GM12892 (cell line): ENCODE data around the gene FAM50B.
"Not testable (repeated sequence)": the region's sequence is repeated elsewhere in the genome, so short reads cannot be mapped to it uniquely, and the experiment has no call there.

ENCODE experiments used
- POLR2A ChIP-seq: IDR thresholded peaks from 2 replicates; pipeline ENCODE4 v1.6.1; 2011; ENCODE audit warnings: low read depth, low read length, control low read depth
- POLR2AphosphoS5 ChIP-seq: IDR thresholded peaks from 2 replicates; pipeline ENCODE4 v1.6.1; 2011; ENCODE audit warnings: low read depth, low read length, control low read depth
- TAF1 ChIP-seq: IDR thresholded peaks from 2 replicates; pipeline ENCODE4 v1.6.1; 2011; ENCODE audit warnings: low read depth, mild to moderate bottlenecking, control low read depth, low read length, borderline replicate concordance

DNA sequence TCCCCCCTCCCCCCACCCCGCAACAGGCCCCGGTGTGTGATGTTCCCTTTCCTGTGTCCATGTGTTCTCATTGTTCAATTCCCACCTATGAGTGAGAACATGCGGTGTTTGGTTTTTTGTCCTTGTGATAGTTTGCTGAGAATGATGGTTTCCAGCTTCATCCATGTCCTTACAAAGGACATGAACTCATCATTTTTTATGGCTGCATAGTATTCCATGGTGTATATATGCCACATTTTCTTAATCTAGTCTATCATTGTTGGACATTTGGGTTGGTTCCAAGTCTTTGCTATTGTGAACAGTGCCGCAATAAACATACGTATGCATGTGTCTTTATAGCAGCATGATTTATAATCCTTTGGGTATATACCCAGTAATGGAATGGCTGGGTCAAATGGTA lies 14.1 kb downstream of the FAM50B start:
- TF ChIP-seq POLR2A, TAF1, POLR2AphosphoS5: not testable (repeated sequence)
